Measurements from ENCODE around the gene RNLS. TPM values are rescaled to one million over a fixed set of nuclear protein-coding genes. Genes with fewer than 3 reads are reported as not detected.

The RNLS gene
- total and polyA plus RNA-seq, 8 donors, result 2.5 to 6.4 (median 5.9) TPM

- intact Hi-C loops (cut with DNase I), result no loop called here
- FAIRE-seq (no peak), DNase-seq (no peak), ATAC-seq (no peak)
- Histone ChIP-seq H3K4me3 (no peak overlapping the region), H3K4me1 (peaks cover 0 to 3% (median 0%) of the 10 kb centered on the region in 3 donors), H3K27me3 (no peaks in the 10 kb centered on the region), H3K27ac (no peak overlapping the region), H3K9me3 (no peaks in the 10 kb centered on the region), H3K36me3 (no peaks in the 10 kb centered on the region)
- 94 to 95% methylated on average over 3 of the region's 3 CpGs for WGBS, 2 donors
- TF ChIP-seq CTCF (IDR thresholded peaks at IDR 0.05), result no peak
These were observed 116.3 kb downstream of the RNLS start for GRCh38 chr10:88466786-88467185.

- H3K4me1 ChIP-seq, result peaks cover 0 to 3% (median 0%) of the 10 kb centered on the region in 3 donors
- no peak overlapping the region for H3K4me3 ChIP-seq
- TF ChIP-seq CTCF (IDR thresholded peaks at IDR 0.05), result no peak
- DNase-seq (no peak), FAIRE-seq (no peak), ATAC-seq (no peak)
- no peaks in the 10 kb centered on the region for H3K27me3 ChIP-seq
- H3K27ac ChIP-seq, result no peak overlapping the region
- no peaks in the 10 kb centered on the region for H3K36me3 ChIP-seq
- intact Hi-C loops (cut with DNase I), result no loop called here
- no peaks in the 10 kb centered on the region for H3K9me3 ChIP-seq
These were observed 117.4 kb downstream of the RNLS start for GRCh38 chr10:88465765-88466164.

- DNase-seq, result no peak
- Histone ChIP-seq H3K4me3 (no peak overlapping the region), H3K27me3 (no peaks in the 10 kb centered on the region), H3K27ac (no peak overlapping the region), H3K9me3 (no peaks in the 10 kb centered on the region), H3K36me3 (no peaks in the 10 kb centered on the region), H3K4me1 (peaks cover 0 to 3% (median 0%) of the 10 kb centered on the region in 3 donors)
- no peak for FAIRE-seq
- 39 to 46% methylated on average over 1 of the region's 1 CpG for WGBS, 2 donors
- peak in 2 of 4 donors; percentile 54 to 60 for ATAC-seq
- intact Hi-C loops (cut with DNase I), result no loop called here
- no peak for TF ChIP-seq CTCF (IDR thresholded peaks at IDR 0.05)
These were observed 119.3 kb downstream of the RNLS start for GRCh38 chr10:88463811-88464210.

GRCh38 chr10:88461426-88461825, 121.7 kb downstream of the RNLS start:
- no peak for FAIRE-seq
- H3K27me3 ChIP-seq, result no peaks in the 10 kb centered on the region
- DNase-seq, result no peak
- H3K4me1 ChIP-seq, result peaks cover 0 to 3% (median 0%) of the 10 kb centered on the region in 3 donors
- H3K4me3 ChIP-seq, result no peak overlapping the region
- no peak for ATAC-seq
- WGBS, 2 donors, result 55 to 61% methylated on average over 1 of the region's 1 CpG
- TF ChIP-seq CTCF (IDR thresholded peaks at IDR 0.05), result no peak
- H3K9me3 ChIP-seq, result no peaks in the 10 kb centered on the region
- intact Hi-C loops (cut with DNase I), result no loop called here
- no peaks in the 10 kb centered on the region for H3K36me3 ChIP-seq
- no peak overlapping the region for H3K27ac ChIP-seq

- no peak for TF ChIP-seq CTCF (IDR thresholded peaks at IDR 0.05)
- Histone ChIP-seq H3K9me3 (no peaks in the 10 kb centered on the region), H3K4me1 (peaks cover 0 to 3% (median 3%) of the 10 kb centered on the region in 3 donors), H3K27ac (no peak overlapping the region), H3K27me3 (no peaks in the 10 kb centered on the region), H3K36me3 (no peaks in the 10 kb centered on the region), H3K4me3 (no peak overlapping the region)
- DNase-seq (no peak), FAIRE-seq (no peak), ATAC-seq (peak in 2 of 4 donors; percentile 41 to 60)
- intact Hi-C loops (cut with DNase I), result no loop called here
- 58 to 59% methylated on average over 4 of the region's 4 CpGs for WGBS, 2 donors
These were observed 123.6 kb downstream of the RNLS start for GRCh38 chr10:88459530-88459929.
